ENCODE data around the gene OLFM1. TPM values are rescaled to one million over a fixed set of nuclear protein-coding genes. Genes with fewer than 3 reads are reported as not detected.

OLFM1 gene
- total RNA-seq, 1 experiment from 2014 or later, result 0.44 TPM

DNA sequence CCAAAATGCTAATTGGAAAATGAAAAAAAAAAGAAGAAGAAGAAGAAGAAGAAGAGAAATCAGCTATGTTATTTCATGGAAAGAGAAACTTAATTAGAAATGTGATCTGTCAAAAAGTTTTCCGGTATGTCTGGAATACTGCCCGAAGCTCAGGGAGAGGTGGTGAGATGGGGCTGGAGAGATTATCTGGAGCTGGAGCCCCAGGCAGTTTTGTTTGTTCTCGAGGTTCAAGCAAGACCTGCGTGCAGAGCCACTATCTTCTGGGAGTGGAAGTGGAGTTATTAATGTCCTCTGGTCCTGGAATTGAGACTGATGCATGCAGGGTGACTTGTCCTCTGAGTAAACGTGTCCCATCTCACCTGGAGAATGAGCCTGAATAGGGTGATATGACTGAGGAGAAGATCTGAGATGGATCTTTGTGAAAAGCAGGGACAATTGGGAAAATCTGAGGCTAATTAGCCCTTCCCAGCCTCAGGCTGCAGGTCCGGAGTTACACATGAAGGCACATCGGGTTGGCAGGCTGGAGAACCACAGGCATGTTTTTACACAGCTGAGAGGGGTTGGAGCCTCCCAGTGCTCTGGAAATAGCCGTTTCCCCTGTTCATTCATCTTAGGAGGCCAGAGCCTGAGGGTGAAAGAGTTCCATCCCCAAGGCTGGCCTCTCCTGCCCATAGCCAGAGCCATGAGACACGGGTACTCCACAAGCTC, 70.5 kb downstream of the OLFM1 start:
- ChIA-PET POLR2A (ENCODE audit: unreplicated experiment) (no interaction called here), CTCF (no interaction called here)
- Histone ChIP-seq H3K4me1 (ENCODE audit: insufficient read depth, low read length) (no peaks in the 10 kb centered on the region), H3K9me3 (ENCODE audit: low read length) (no peaks in the 10 kb centered on the region), H3K79me2 (ENCODE audit: low read length) (no peaks in the 10 kb centered on the region), H3K4me2 (ENCODE audit: low read length) (no peak overlapping the region), H2AFZ (ENCODE audit: low read length) (no peak overlapping the region), H3K27me3 (ENCODE audit: low read length) (peaks cover 31% of the 10 kb centered on the region), H3K4me3 (ENCODE audit: low read length) (no peak overlapping the region), H3K9ac (ENCODE audit: low read length) (no peak overlapping the region), H3K36me3 (ENCODE audit: low read depth, low read length) (no peaks in the 10 kb centered on the region), H3K9me2 (replicated peaks; ENCODE audit: low read length) (no peaks in the 10 kb centered on the region), H4K20me1 (ENCODE audit: low read length) (no peaks in the 10 kb centered on the region), H3F3A (ENCODE audit: low read length, unreplicated experiment) (no peaks in the 10 kb centered on the region), H3K27ac (ENCODE audit: low read length) (no peak overlapping the region)
- intact Hi-C loops (cut with micrococcal nuclease), result no loop called here
- no peak for DNase-seq
- no TSS peak for BruUV-seq (replicated peaks)
- ATAC-seq, result no peak
- TF ChIP-seq, protein P1, sequence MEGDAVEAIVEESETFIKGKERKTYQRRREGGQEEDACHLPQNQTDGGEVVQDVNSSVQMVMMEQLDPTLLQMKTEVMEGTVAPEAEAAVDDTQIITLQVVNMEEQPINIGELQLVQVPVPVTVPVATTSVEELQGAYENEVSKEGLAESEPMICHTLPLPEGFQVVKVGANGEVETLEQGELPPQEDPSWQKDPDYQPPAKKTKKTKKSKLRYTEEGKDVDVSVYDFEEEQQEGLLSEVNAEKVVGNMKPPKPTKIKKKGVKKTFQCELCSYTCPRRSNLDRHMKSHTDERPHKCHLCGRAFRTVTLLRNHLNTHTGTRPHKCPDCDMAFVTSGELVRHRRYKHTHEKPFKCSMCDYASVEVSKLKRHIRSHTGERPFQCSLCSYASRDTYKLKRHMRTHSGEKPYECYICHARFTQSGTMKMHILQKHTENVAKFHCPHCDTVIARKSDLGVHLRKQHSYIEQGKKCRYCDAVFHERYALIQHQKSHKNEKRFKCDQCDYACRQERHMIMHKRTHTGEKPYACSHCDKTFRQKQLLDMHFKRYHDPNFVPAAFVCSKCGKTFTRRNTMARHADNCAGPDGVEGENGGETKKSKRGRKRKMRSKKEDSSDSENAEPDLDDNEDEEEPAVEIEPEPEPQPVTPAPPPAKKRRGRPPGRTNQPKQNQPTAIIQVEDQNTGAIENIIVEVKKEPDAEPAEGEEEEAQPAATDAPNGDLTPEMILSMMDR (conservative IDR thresholded peaks at IDR 0.05; ENCODE audit: low read depth, low read length), result no peak
- TF ChIP-seq EZH2 (IDR thresholded peaks at IDR 0.05; ENCODE audit: low read length, unreplicated experiment), result no peak
- TF ChIP-seq EZH2phosphoT487 (IDR thresholded peaks at IDR 0.05; ENCODE audit: borderline replicate concordance, low read length), result no peak

DNA sequence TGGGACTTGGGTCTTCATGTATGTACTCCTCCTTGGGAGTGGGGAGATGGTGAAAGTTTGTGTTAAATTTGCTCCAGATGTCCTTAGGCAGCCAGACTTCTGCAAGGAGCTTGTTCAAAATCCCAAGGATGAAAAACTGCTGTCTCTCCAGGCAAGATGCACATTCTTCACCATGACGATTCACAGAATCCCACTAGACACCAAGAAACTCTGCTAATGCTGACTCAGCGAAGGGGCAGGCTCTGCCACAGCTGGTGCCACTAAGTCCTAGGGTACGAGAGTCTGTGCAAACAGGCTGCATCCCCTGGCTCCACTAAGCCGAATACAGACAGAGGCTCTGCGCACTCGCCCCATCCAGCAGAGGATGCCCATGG, 71.1 kb downstream of the OLFM1 start:
- CTCF ChIA-PET, result no interaction called here
- Histone ChIP-seq H3K27me3 (ENCODE audit: low read length) (peaks cover 32% of the 10 kb centered on the region), H3K4me1 (ENCODE audit: insufficient read depth, low read length) (no peaks in the 10 kb centered on the region)

DNA sequence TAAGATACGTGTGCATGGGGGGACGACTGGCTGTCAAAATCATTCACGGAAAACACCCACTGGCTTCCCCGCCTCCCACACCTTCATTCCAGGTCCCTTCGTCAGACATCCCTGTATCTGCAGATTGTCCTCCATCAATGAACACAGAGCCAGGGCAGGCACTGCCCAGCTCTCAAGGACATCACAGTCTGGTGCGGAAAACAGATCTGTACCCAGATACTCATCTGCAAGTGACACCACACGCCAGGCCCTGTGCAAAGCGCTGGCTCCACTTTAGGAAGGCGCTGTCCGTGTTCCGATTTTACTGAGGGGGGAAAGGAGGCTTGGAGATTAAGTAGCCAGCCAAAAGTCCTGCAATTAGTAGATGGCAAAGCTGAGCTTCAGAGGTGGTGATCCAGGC, 72.3 kb downstream of the OLFM1 start:
- no peaks in the 10 kb centered on the region for H3K9me3 ChIP-seq (ENCODE audit: low read length)
- POLR2A ChIA-PET (ENCODE audit: unreplicated experiment), result no interaction called here
- ATAC-seq, result no peak
- CTCF ChIA-PET, result no interaction called here
- no peak overlapping the region for H3K4me3 ChIP-seq (ENCODE audit: low read length)
- intact Hi-C loops (cut with micrococcal nuclease), result no loop called here
- no peaks in the 10 kb centered on the region for H3F3A ChIP-seq (ENCODE audit: low read length, unreplicated experiment)
- H3K79me2 ChIP-seq (ENCODE audit: low read length), result no peaks in the 10 kb centered on the region
- no TSS peak for BruUV-seq (replicated peaks)
- no peak overlapping the region for H3K27ac ChIP-seq (ENCODE audit: low read length)
- no peaks in the 10 kb centered on the region for H3K9me2 ChIP-seq (replicated peaks; ENCODE audit: low read length)
- no peak overlapping the region for H3K4me2 ChIP-seq (ENCODE audit: low read length)
- DNase-seq, result no peak
- H3K27me3 ChIP-seq (ENCODE audit: low read length), result peaks cover 44% of the 10 kb centered on the region
- H4K20me1 ChIP-seq (ENCODE audit: low read length), result no peaks in the 10 kb centered on the region
- no peaks in the 10 kb centered on the region for H3K4me1 ChIP-seq (ENCODE audit: insufficient read depth, low read length)
- no peak overlapping the region for H2AFZ ChIP-seq (ENCODE audit: low read length)
- H3K9ac ChIP-seq (ENCODE audit: low read length), result no peak overlapping the region
- TF ChIP-seq, protein P1 (conservative IDR thresholded peaks at IDR 0.05; ENCODE audit: low read depth, low read length), result no peak
- TF ChIP-seq EZH2 (IDR thresholded peaks at IDR 0.05; ENCODE audit: low read length, unreplicated experiment) (no peak), EZH2phosphoT487 (IDR thresholded peaks at IDR 0.05; ENCODE audit: borderline replicate concordance, low read length) (no peak)
- H3K36me3 ChIP-seq (ENCODE audit: low read depth, low read length), result no peaks in the 10 kb centered on the region

More for the DNA sequence above, 71.1 kb downstream of the OLFM1 start:
- no peaks in the 10 kb centered on the region for H3K9me3 ChIP-seq (ENCODE audit: low read length)
- H3K36me3 ChIP-seq (ENCODE audit: low read depth, low read length), result no peaks in the 10 kb centered on the region
- no peak overlapping the region for H3K4me3 ChIP-seq (ENCODE audit: low read length)
- DNase-seq (no peak), ATAC-seq (no peak)
- POLR2A ChIA-PET (ENCODE audit: unreplicated experiment), result no interaction called here
- no peaks in the 10 kb centered on the region for H3K79me2 ChIP-seq (ENCODE audit: low read length)
- H3F3A ChIP-seq (ENCODE audit: low read length, unreplicated experiment), result no peaks in the 10 kb centered on the region
- H3K9ac ChIP-seq (ENCODE audit: low read length), result no peak overlapping the region
- TF ChIP-seq, protein P1 (conservative IDR thresholded peaks at IDR 0.05; ENCODE audit: low read depth, low read length), result no peak
- TF ChIP-seq EZH2 (IDR thresholded peaks at IDR 0.05; ENCODE audit: low read length, unreplicated experiment) (no peak), EZH2phosphoT487 (IDR thresholded peaks at IDR 0.05; ENCODE audit: borderline replicate concordance, low read length) (no peak)
- no peak overlapping the region for H3K27ac ChIP-seq (ENCODE audit: low read length)
- H2AFZ ChIP-seq (ENCODE audit: low read length), result no peak overlapping the region
- H3K4me2 ChIP-seq (ENCODE audit: low read length), result no peak overlapping the region
- no peaks in the 10 kb centered on the region for H3K9me2 ChIP-seq (replicated peaks; ENCODE audit: low read length)
- no TSS peak for BruUV-seq (replicated peaks)
- no peaks in the 10 kb centered on the region for H4K20me1 ChIP-seq (ENCODE audit: low read length)
- intact Hi-C loops (cut with micrococcal nuclease), result no loop called here

Data from PC-3 (cell line).